Gastrocnemius medialis (tissue), 4 donors: Measurements from ENCODE around the gene MDGA2. TPM values are rescaled to one million over a fixed set of nuclear protein-coding genes. Genes with fewer than 3 reads are reported as not detected.
"Not testable (repeated sequence)": the region's sequence is repeated elsewhere in the genome, so short reads cannot be mapped to it uniquely, and the experiment has no call there.

Source experiments
- ATAC-seq, 2 donors: fragments of 150-250 bp; one replicate each; pipeline ENCODE4 v1.9.1; 2016
- DNase-seq, 2 donors: peaks; one replicate each; pipeline ENCODE4 v3.0.0-alpha.2; 2019
- H3K27ac ChIP-seq, 4 donors: fragments of 200-600 bp; sonication (generic); 1 replicate in 1 of 4; 2 replicates in 3 of 4; pipeline ENCODE4 v1.5.1; 2016 to 2018; ENCODE audit warnings: mild to moderate bottlenecking in 2 of 4, moderate library complexity in 1 of 4
- H3K27me3 ChIP-seq, 3 donors: fragments of 200-600 bp; sonication (generic) in 2 of 3; 1 replicate in 1 of 3; 2 replicates in 2 of 3; pipeline versions ENCODE4 v1.5.1 to v1.6.0; 2016 to 2019; ENCODE audit warnings: mild to moderate bottlenecking in 1 of 3, moderate library complexity in 1 of 3
- H3K36me3 ChIP-seq, 2 donors: fragments of 200-600 bp; sonication (generic) in 1 of 2; one replicate each; pipeline ENCODE4 v1.5.1; 2017 to 2018
- H3K4me1 ChIP-seq, 2 donors: fragments of 200-600 bp; sonication (generic) in 1 of 2; one replicate each; pipeline ENCODE4 v1.5.1; 2016 to 2017; ENCODE audit warnings: mild to moderate bottlenecking in 2 of 2
- H3K4me3 ChIP-seq, 4 donors: fragments of 200-600 bp; sonication (generic) in 3 of 4; 1 replicate in 1 of 4; 2 replicates in 3 of 4; pipeline ENCODE4 v1.5.1; 2016 to 2019; ENCODE audit warnings: mild to moderate bottlenecking in 2 of 4
- H3K9me3 ChIP-seq, 3 donors: fragments of 200-600 bp; sonication (generic) in 2 of 3; 1 replicate in 1 of 3; 2 replicates in 2 of 3; pipeline ENCODE4 v1.5.1; 2016 to 2019
- CTCF ChIP-seq, 5 experiments: fragments of 450-650 bp in 3 of 5; fragments of 200-600 bp in 2 of 5; sonication (generic) in 2 of 5; IDR thresholded peaks in 4 of 5; conservative IDR thresholded peaks in 1 of 5; 1 replicate in 4 of 5; 2 replicates in 1 of 5; pipeline ENCODE4 v1.5.1; 2016 to 2019; ENCODE audit warnings: antibody characterized with exemption in 5 of 5, mild to moderate bottlenecking in 3 of 5, moderate library complexity in 3 of 5
- POLR2A ChIP-seq, 2 donors: fragments of 450-650 bp; IDR thresholded peaks; one replicate each; pipeline ENCODE4 v1.6.1; 2017; ENCODE audit warnings: antibody characterized with exemption in 2 of 2, mild to moderate bottlenecking in 2 of 2, moderate library complexity in 2 of 2
- in situ Hi-C, 4 donors: fragments of 200-750 bp; cut with MboI; loops; one replicate each; pipeline versions ENCODE4 v1.15.0 to v1.8.0; 2017; ENCODE audit warnings: low sequenced_read_pairs in 4 of 4
- intact Hi-C: fragments of 100-400 bp; cut with DNase I; formaldehyde crosslinking; loops from one replicate; pipeline ENCODE4 v1.15.1; 2023; ENCODE audit warnings: low total_unique reads
- total RNA-seq, 4 donors: library from RNA; depleted of rRNA; stranded (reverse); fragments of >200 nt; gene quantifications; one replicate each; pipeline versions ENCODE4 v1.1.0 to v1.2.3, GENCODE V29; 2016

Gene MDGA2
- total RNA-seq, 4 donors from 2014 or later: not detected

GRCh38 chr14:46940611-46941010 is 734.8 kb downstream of the MDGA2 start:
- TF ChIP-seq POLR2A (IDR thresholded peaks at IDR 0.05) (no peak), CTCF (IDR thresholded peaks at IDR 0.05 in 4 of 5, conservative IDR thresholded peaks at IDR 0.05 in 1 of 5) (no peak)
- Histone ChIP-seq H3K4me1 (no peaks in the 10 kb centered on the region), H3K27me3 (no peaks in the 10 kb centered on the region), H3K36me3 (no peaks in the 10 kb centered on the region), H3K27ac (no peak overlapping the region), H3K9me3 (peaks cover 0 to 5% (median 0%) of the 10 kb centered on the region in 3 donors), H3K4me3 (no peak overlapping the region)
- in situ Hi-C loops (no loop called here), intact Hi-C loops (no loop called here)
- DNase-seq: no peak
- ATAC-seq: no peak

GRCh38 chr14:46920542-46920941 is 754.9 kb downstream of the MDGA2 start:
- no peak for ATAC-seq
- in situ Hi-C loops (no loop called here), intact Hi-C loops (no loop called here)
- H3K27me3 ChIP-seq: no peaks in the 10 kb centered on the region
- no peak for DNase-seq
- H3K4me3 ChIP-seq: no peak overlapping the region
- no peak for TF ChIP-seq CTCF (IDR thresholded peaks at IDR 0.05 in 4 of 5, conservative IDR thresholded peaks at IDR 0.05 in 1 of 5)
- no peak for TF ChIP-seq POLR2A (IDR thresholded peaks at IDR 0.05)
- no peaks in the 10 kb centered on the region for H3K9me3 ChIP-seq
- H3K4me1 ChIP-seq: no peaks in the 10 kb centered on the region
- no peak overlapping the region for H3K27ac ChIP-seq
- no peaks in the 10 kb centered on the region for H3K36me3 ChIP-seq

GRCh38 chr14:46915539-46915938 is 759.9 kb downstream of the MDGA2 start:
- ATAC-seq, H3K4me1 ChIP-seq, H3K9me3 ChIP-seq, H3K4me3 ChIP-seq, intact Hi-C loops, H3K27ac ChIP-seq, H3K36me3 ChIP-seq, H3K27me3 ChIP-seq, DNase-seq, in situ Hi-C loops: not testable (repeated sequence)

GRCh38 chr14:46902837-46903236 is 772.6 kb downstream of the MDGA2 start:
- H3K9me3 ChIP-seq: no peaks in the 10 kb centered on the region
- DNase-seq (no peak), ATAC-seq (no peak)
- TF ChIP-seq POLR2A (IDR thresholded peaks at IDR 0.05): no peak
- no peak for TF ChIP-seq CTCF (IDR thresholded peaks at IDR 0.05 in 4 of 5, conservative IDR thresholded peaks at IDR 0.05 in 1 of 5)
- no peak overlapping the region for H3K27ac ChIP-seq
- intact Hi-C loops (no loop called here), in situ Hi-C loops (no loop called here)
- H3K27me3 ChIP-seq: no peaks in the 10 kb centered on the region
- H3K4me1 ChIP-seq: no peaks in the 10 kb centered on the region
- no peaks in the 10 kb centered on the region for H3K36me3 ChIP-seq
- H3K4me3 ChIP-seq: no peak overlapping the region

- no peak overlapping the region for H3K4me3 ChIP-seq
- no peak for ATAC-seq
- intact Hi-C loops: no loop called here
These were observed 780.9 kb downstream of the MDGA2 start for GRCh38 chr14:46894476-46894875.

More at GRCh38 chr14:46894476-46894875, 780.9 kb downstream of the MDGA2 start:
- Histone ChIP-seq H3K27ac (no peak overlapping the region), H3K9me3 (no peaks in the 10 kb centered on the region), H3K27me3 (no peaks in the 10 kb centered on the region), H3K4me1 (no peaks in the 10 kb centered on the region), H3K36me3 (no peaks in the 10 kb centered on the region)
- no peak for DNase-seq
- TF ChIP-seq CTCF (IDR thresholded peaks at IDR 0.05 in 4 of 5, conservative IDR thresholded peaks at IDR 0.05 in 1 of 5): no peak
- TF ChIP-seq POLR2A (IDR thresholded peaks at IDR 0.05): no peak
- in situ Hi-C loops: no loop called here
